A549 (cell line): ENCODE measurements around the gene MAGEF1. TPM values are rescaled to one million over a fixed set of nuclear protein-coding genes. Genes with fewer than 3 reads are reported as not detected.
A peak's percentile ranks its signal among the peaks of the same experiment; 100 is the strongest.

Experiments
- ATAC-seq, 2 experiments: fragments of 200-7000 bp in 1 of 2; fragments of >200 bp in 1 of 2; cut with Nextera tagmentation in 1 of 2; cut with Tn5 transposase in 1 of 2; 3 replicates each; pipeline versions ENCODE4 v1.8.0 to v1.9.1; 2018 to 2020; ENCODE audit warnings: mild to moderate bottlenecking in 1 of 2, moderate library complexity in 1 of 2
- CTCF ChIA-PET: fragments of 300-600 bp; sonication (Branson Sonifier 250); formaldehyde crosslinking; extraction: SDS; loops from one replicate; lab custom pipeline; 2021; ENCODE audit warnings: antibody characterized with exemption, inconsistent platforms; lab: Yijun Ruan, JAX
- POLR2A ChIA-PET: fragments of 350-600 bp; formaldehyde crosslinking; extraction: SDS; loops from one replicate; lab custom pipeline; 2021; ENCODE audit warnings: antibody characterized with exemption, inconsistent platforms; lab: Yijun Ruan, JAX
- DNase-seq, 2 experiments: peaks; one replicate each; pipeline versions ENCODE4 v3.0.0 to v3.0.0-alpha.2; 2011 to 2016; ENCODE audit warnings: low read depth in 1 of 2, low spot score in 1 of 2
- FAIRE-seq: peaks from 2 replicates; lab custom pipeline; 2011; peaks lifted over from hg19 to GRCh38; lab: Jason Lieb, UNC
- H3K27ac ChIP-seq, 2 experiments: fragments of >200 bp; sonication (Bioruptor Twin); formaldehyde crosslinking; 3 replicates each; pipeline ENCODE4 v1.5.1; 2016 to 2017
- H3K4me1 ChIP-seq: fragments of >200 bp; sonication (Bioruptor Twin); formaldehyde crosslinking; 3 replicates; pipeline ENCODE4 v1.6.1; 2016
- H3K4me2 ChIP-seq: fragments of >200 bp; sonication (Bioruptor Twin); formaldehyde crosslinking; 3 replicates; pipeline ENCODE4 v1.6.1; 2016
- H3K4me3 ChIP-seq: fragments of >200 bp; sonication (Bioruptor Twin); formaldehyde crosslinking; 3 replicates; pipeline ENCODE4 v1.5.1; 2016
- H3K9me3 ChIP-seq: fragments of >200 bp; sonication (Bioruptor Twin); formaldehyde crosslinking; 3 replicates; pipeline ENCODE4 v1.6.1; 2016
- BCL3 ChIP-seq: fragments of >200 bp; sonication (Bioruptor Twin); formaldehyde crosslinking; IDR thresholded peaks from 3 replicates; pipeline ENCODE4 v1.6.1; 2016
- CBX2 ChIP-seq: fragments of 200-600 bp; sonication (generic); IDR thresholded peaks from 2 replicates; pipeline ENCODE4 v1.6.1; 2016; ENCODE audit warnings: low read depth, mild to moderate bottlenecking, borderline replicate concordance
- CHD4 ChIP-seq: fragments of 200-600 bp; sonication (generic); IDR thresholded peaks from 2 replicates; pipeline ENCODE4 v1.6.1; 2016; ENCODE audit warnings: antibody characterized with exemption, mild to moderate bottlenecking, borderline replicate concordance
- ELK1 ChIP-seq: fragments of 150-350 bp; IDR thresholded peaks from 2 replicates; pipeline ENCODE4 v1.6.1; 2014; ENCODE audit warnings: low read depth, mild to moderate bottlenecking, low read length
- FOSB ChIP-seq: fragments of 250-450 bp; sonication (Bioruptor Pico); IDR thresholded peaks from 2 replicates; pipeline ENCODE4 v1.5.0; 2020; ENCODE audit warnings: mild to moderate bottlenecking, moderate library complexity
- HEYL ChIP-seq: fragments of 250-450 bp; sonication (Bioruptor Pico); IDR thresholded peaks from 2 replicates; pipeline ENCODE4 v1.8.0; 2021; ENCODE audit warnings: mild to moderate bottlenecking, moderate library complexity
- HOXB5 ChIP-seq: fragments of 250-450 bp; sonication (Bioruptor Pico); IDR thresholded peaks from 2 replicates; pipeline ENCODE4 v1.5.0; 2020; ENCODE audit warnings: mild to moderate bottlenecking, moderate library complexity
- JUNB ChIP-seq: fragments of >200 bp; sonication (Bioruptor Twin); formaldehyde crosslinking; IDR thresholded peaks from 2 replicates; pipeline ENCODE4 v1.6.1; 2016
- KDM5A ChIP-seq: fragments of 200-600 bp; sonication (generic); IDR thresholded peaks from 2 replicates; pipeline ENCODE4 v1.6.1; 2016; ENCODE audit warnings: antibody characterized with exemption, mild to moderate bottlenecking
- MAX ChIP-seq: IDR thresholded peaks from 2 replicates; pipeline ENCODE4 v1.6.1; 2012
- MYC ChIP-seq: IDR thresholded peaks from 2 replicates; pipeline ENCODE4 v1.6.1; 2012; ENCODE audit warnings: mild to moderate bottlenecking, inconsistent platforms, low read length, improper control_type of control experiment, borderline replicate concordance
- NFE2L2 ChIP-seq: fragments of 150-350 bp; conservative IDR thresholded peaks from 2 replicates; pipeline ENCODE4 v1.6.1; 2014; ENCODE audit warnings: low read length
- PHF8 ChIP-seq: fragments of 200-600 bp; sonication (generic); IDR thresholded peaks from 2 replicates; pipeline ENCODE4 v1.6.1; 2016; ENCODE audit warnings: low read depth, mild to moderate bottlenecking, antibody characterized with exemption, moderate library complexity, borderline replicate concordance
- POLR2A ChIP-seq: IDR thresholded peaks from 2 replicates; pipeline ENCODE4 v1.6.1; 2012; ENCODE audit warnings: mild to moderate bottlenecking, low read length
- POLR2AphosphoS2 ChIP-seq: conservative IDR thresholded peaks from 2 replicates; pipeline ENCODE4 v1.6.1; 2012; ENCODE audit warnings: low read length, improper control_type of control experiment, inconsistent platforms
- RAD21 ChIP-seq, 2 experiments: fragments of >200 bp in 1 of 2; sonication (Bioruptor Twin) in 1 of 2; formaldehyde crosslinking in 1 of 2; IDR thresholded peaks in 1 of 2; conservative IDR thresholded peaks in 1 of 2; 2 replicates in 1 of 2; 3 replicates in 1 of 2; pipeline ENCODE4 v1.6.1; 2012 to 2018; ENCODE audit warnings: inconsistent platforms in 1 of 2
- RCOR1 ChIP-seq: fragments of 150-350 bp; IDR thresholded peaks from 2 replicates; pipeline ENCODE4 v1.6.1; 2014; ENCODE audit warnings: antibody characterized with exemption, low read length, low read depth
- SMC3 ChIP-seq: fragments of >200 bp; sonication (Bioruptor Twin); formaldehyde crosslinking; IDR thresholded peaks from 3 replicates; pipeline ENCODE4 v1.6.1; 2018; ENCODE audit warnings: inconsistent platforms
- SREBF2 ChIP-seq: fragments of 450-650 bp; IDR thresholded peaks from 2 replicates; pipeline ENCODE4 v1.6.1; 2014; ENCODE audit warnings: mild to moderate bottlenecking, moderate library complexity
- ZC3H11A ChIP-seq: fragments of 450-650 bp; IDR thresholded peaks from 2 replicates; pipeline ENCODE4 v1.6.1; 2014; ENCODE audit warnings: antibody characterized with exemption, mild to moderate bottlenecking
- ZNF302 ChIP-seq: fragments of 250-450 bp; sonication (Bioruptor Pico); IDR thresholded peaks from 2 replicates; pipeline ENCODE4 v1.9.0; 2021; ENCODE audit warnings: inconsistent platforms, mild to moderate bottlenecking, moderate library complexity
- WGBS: methylation state at CpG from one replicate; pipeline ENCODE4 v1.1.6; 2017; ENCODE audit errors: missing lambda C conversion rate; 5-methylcytosine and 5-hydroxymethylcytosine counted together
- polyA plus RNA-seq, 4 experiments: library from polyadenylated mRNA; depleted of rRNA in 3 of 4; stranded (reverse); fragments of >200 nt; fragmentation: RNase III in 1 of 4; extraction: RNeasy Plus Mini Kit Qiagen cat#74134 plus additional on column Dnase treatment in 1 of 4; gene quantifications; 2 replicates in 3 of 4; 3 replicates in 1 of 4; pipeline ENCODE4 v1.2.3, GENCODE V29; 2011 to 2017

MAGEF1 gene
- polyA plus RNA-seq, 2 of the 4 experiments (the other 2 are of a cell fraction): 19.6 to 30.8 TPM

DNA sequence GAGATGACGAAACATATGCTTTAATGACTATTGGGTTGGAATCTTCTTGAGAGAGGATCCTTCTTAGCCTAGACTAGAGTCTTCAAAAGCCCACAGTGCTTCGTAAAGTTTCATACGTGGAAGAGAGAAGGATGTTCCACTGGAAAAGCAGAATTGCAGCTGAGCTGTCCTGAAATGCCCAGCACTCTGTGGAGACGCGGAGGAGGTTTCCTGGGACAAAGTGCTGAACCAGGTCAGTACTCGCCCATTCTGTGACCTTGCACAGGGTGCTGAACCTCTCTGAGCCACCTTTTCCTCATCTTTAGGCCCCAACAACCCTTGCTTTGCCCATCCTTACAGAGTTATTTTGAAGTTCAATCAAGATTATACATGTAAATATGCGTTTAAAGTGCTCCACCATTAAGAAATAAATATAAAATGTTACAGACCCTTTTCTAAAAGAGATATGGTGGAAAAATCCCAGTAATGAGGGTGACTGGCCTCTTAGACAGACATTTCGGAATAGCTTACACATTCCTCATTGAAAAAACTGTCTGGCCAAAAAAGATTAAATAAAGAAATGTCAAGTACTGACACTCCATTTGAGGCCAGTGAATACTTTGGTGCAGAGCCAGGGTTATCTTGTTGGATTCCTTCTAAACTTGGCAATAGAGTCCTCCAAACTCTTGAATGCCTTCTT lies 4.2 kb upstream of the MAGEF1 start:
- no peak overlapping the region for H3K4me3 ChIP-seq
- POLR2A ChIA-PET: no interaction called here
- FAIRE-seq (no peak), ATAC-seq (no peak)
- peaks cover 11% of the 10 kb centered on the region; the same call in 2 of the 3 replicates for H3K4me1 ChIP-seq
- 92% methylated on average over 8 of the region's 8 CpGs for WGBS
- no peak overlapping the region for H3K27ac ChIP-seq
- CTCF ChIA-PET: interaction anchor here (1.1 to 4.0 kb wide), 3 partner anchors 10 to 194 kb away, joined by 3 to 11 read pairs (median 5); partner anchors contain the start of gene EPHB3
- TF ChIP-seq HEYL (CRISPR knock-in tag) (no peak), HOXB5 (CRISPR knock-in tag) (no peak), MAX (no peak), SREBF2 (no peak), SMC3 (no peak), RAD21 (conservative IDR thresholded peaks at IDR 0.05 in 1 of 2, IDR thresholded peaks at IDR 0.05 in 1 of 2) (no peak)
- TF ChIP-seq, all 56 proteins: peak for 0
- Histone ChIP-seq H3K4me2 (peak overlapping the region; percentile 28; the same call in 1 of the 3 replicates), H3K9me3 (no peaks in the 10 kb centered on the region)
- DNase-seq: no peak

GRCh38 chr3:184713521-184713920 lies 1.7 kb upstream of the MAGEF1 start:
- no peak overlapping the region for H3K4me2 ChIP-seq
- DNase-seq (no peak), ATAC-seq (no peak), FAIRE-seq (no peak)
- ChIA-PET CTCF (interaction anchor here (1.0 to 4.0 kb wide), 2 partner anchors 14 to 152 kb away, joined by 3 to 11 read pairs; partner anchors contain the start of gene EPHB3), POLR2A (no interaction called here)
- H3K4me3 ChIP-seq: no peak overlapping the region
- no peak for TF ChIP-seq HOXB5 (CRISPR knock-in tag)
- no peak for TF ChIP-seq FOSB (CRISPR knock-in tag)
- TF ChIP-seq NFE2L2: no peak
- no peak for TF ChIP-seq ZC3H11A
- TF ChIP-seq SMC3: no peak
- TF ChIP-seq RAD21 (conservative IDR thresholded peaks at IDR 0.05 in 1 of 2, IDR thresholded peaks at IDR 0.05 in 1 of 2): no peak
- TF ChIP-seq PHF8: no peak
- no peak for TF ChIP-seq POLR2A
- no peak for TF ChIP-seq POLR2AphosphoS2
- no peak for TF ChIP-seq RCOR1
- no peak for TF ChIP-seq BCL3
- TF ChIP-seq CBX2: no peak
- TF ChIP-seq ELK1: no peak
- no peak for TF ChIP-seq MYC
- 75% methylated on average over 2 of the region's 2 CpGs for WGBS
- no peak overlapping the region for H3K27ac ChIP-seq
- H3K9me3 ChIP-seq: no peaks in the 10 kb centered on the region
- peaks cover 17% of the 10 kb centered on the region; the same call in 2 of the 3 replicates for H3K4me1 ChIP-seq

GRCh38 chr3:184713040-184713355 lies 1.1 kb upstream of the MAGEF1 start:
- CTCF ChIA-PET: interaction anchor here (0.7 to 4.0 kb wide), 3 partner anchors 14 to 215 kb away, joined by 3 to 11 read pairs (median 4); partner anchors contain the start of gene EPHB3
- POLR2A ChIA-PET: no interaction called here
- Histone ChIP-seq H3K27ac (no peak overlapping the region), H3K4me2 (peak overlapping the region; percentile 66; the same call in 2 of the 3 replicates), H3K4me3 (no peak overlapping the region), H3K9me3 (no peaks in the 10 kb centered on the region), H3K4me1 (peaks cover 17% of the 10 kb centered on the region; the same call in 2 of the 3 replicates)
- TF ChIP-seq FOSB (CRISPR knock-in tag) (no peak), ZNF302 (CRISPR knock-in tag) (no peak), JUNB (no peak), KDM5A (no peak), CHD4 (no peak)
- ATAC-seq (no peak), DNase-seq (no peak), FAIRE-seq (no peak)
- WGBS: 36% methylated on average over 2 of the region's 2 CpGs
